GM12878 (cell line): Measurements from ENCODE around the gene UIMC1. TPM values are rescaled to one million over a fixed set of nuclear protein-coding genes. Genes with fewer than 3 reads are reported as not detected.

Experiments used
- ATAC-seq: fragments of 200-7000 bp; cut with Tn5 transposase; 3 replicates; pipeline ENCODE4 v1.9.1; 2020; ENCODE audit warnings: mild to moderate bottlenecking, moderate library complexity
- BruUV-seq: library from RNA; stranded (reverse); fragments of 400-500 nt; replicated peaks from 2 replicates; lab custom pipeline; 2021; lab: Mats Ljungman, UMichigan
- CTCF ChIA-PET: fragments of 300-600 bp; sonication (Branson Sonifier 250); formaldehyde crosslinking; extraction: SDS; loops from one replicate; lab custom pipeline; 2021; ENCODE audit warnings: inconsistent platforms; lab: Yijun Ruan, JAX
- POLR2A ChIA-PET: fragments of 350-600 bp; formaldehyde crosslinking; extraction: SDS; loops from one replicate; lab custom pipeline; 2021; ENCODE audit warnings: inconsistent platforms; lab: Charles Lee
- RAD21 ChIA-PET: fragments of 300-600 bp; sonication (Branson Sonifier 250); formaldehyde crosslinking; loops from one replicate; lab custom pipeline; 2023; ENCODE audit warnings: antibody characterized with exemption; ENCODE audit not compliant: unreplicated experiment; lab: Charles Lee
- SMC1A ChIA-PET: fragments of 300-600 bp; sonication (Branson Sonifier 250); formaldehyde crosslinking; loops from one replicate; lab custom pipeline; 2023; ENCODE audit not compliant: unreplicated experiment, uncharacterized antibody; lab: Charles Lee
- DNase-seq: peaks from one replicate; pipeline ENCODE4 v3.0.0-alpha.2; 2011; ENCODE audit warnings: low read depth, low spot score
- FAIRE-seq: peaks from 3 replicates; lab custom pipeline; 2011; peaks lifted over from hg19 to GRCh38; lab: Jason Lieb, UNC
- H2AFZ ChIP-seq: 2 replicates; pipeline ENCODE4 v1.6.0; 2011; ENCODE audit warnings: low read depth, low read length, control low read depth; ENCODE audit not compliant: control insufficient read depth
- H3K27ac ChIP-seq: 2 replicates; pipeline ENCODE4 v1.5.1; 2011; ENCODE audit warnings: control low read depth; ENCODE audit not compliant: control insufficient read depth, insufficient read depth
- H3K27me3 ChIP-seq, 2 experiments: replicated peaks in 1 of 2; 2 replicates each; pipeline versions ENCODE4 v1.6.0 to v1.6.1; 2011; ENCODE audit warnings: low read length in 1 of 2; ENCODE audit not compliant: control insufficient read depth in 2 of 2, insufficient read depth in 2 of 2
- H3K36me3 ChIP-seq, 2 experiments: 2 replicates each; pipeline ENCODE4 v1.5.1; 2011; ENCODE audit warnings: low read length in 1 of 2; ENCODE audit not compliant: control insufficient read depth in 2 of 2, insufficient read depth in 2 of 2
- H3K4me1 ChIP-seq: 2 replicates; pipeline ENCODE4 v1.6.1; 2011; ENCODE audit warnings: mild to moderate bottlenecking, low read length, moderate library complexity, mixed read lengths; ENCODE audit not compliant: control insufficient read depth, insufficient read depth
- H3K4me2 ChIP-seq: 2 replicates; pipeline ENCODE4 v1.6.0; 2011; ENCODE audit warnings: control low read depth; ENCODE audit not compliant: control insufficient read depth, insufficient read depth
- H3K4me3 ChIP-seq: fragments of 200-600 bp; sonication (generic); 2 replicates; pipeline ENCODE4 v1.5.1; 2016
- H3K79me2 ChIP-seq: 2 replicates; pipeline ENCODE4 v1.6.0; 2011; ENCODE audit warnings: low read length; ENCODE audit not compliant: control insufficient read depth, insufficient read depth
- H3K9ac ChIP-seq: 2 replicates; pipeline ENCODE4 v1.8.0; 2011; ENCODE audit warnings: low read length, control low read depth, mixed read lengths; ENCODE audit not compliant: control insufficient read depth, insufficient read depth
- H3K9me3 ChIP-seq: replicated peaks from 3 replicates; pipeline ENCODE4 v1.5.1; 2011; ENCODE audit warnings: mild to moderate bottlenecking, low read length; ENCODE audit not compliant: control insufficient read depth, insufficient read depth
- H4K20me1 ChIP-seq: 2 replicates; pipeline ENCODE4 v1.6.0; 2011; ENCODE audit not compliant: control insufficient read depth, insufficient read depth
- EP300 ChIP-seq, 2 experiments: fragments of 150-350 bp in 1 of 2; IDR thresholded peaks; 2 replicates each; pipeline ENCODE4 v1.6.1; 2011 to 2012; ENCODE audit warnings: low read depth in 2 of 2, low read length in 2 of 2, borderline replicate concordance in 1 of 2, improper control_type of control experiment in 1 of 2, inconsistent platforms in 1 of 2; ENCODE audit not compliant: control insufficient read depth in 1 of 2
- GABPA ChIP-seq: IDR thresholded peaks from 2 replicates; pipeline ENCODE4 v1.6.1; 2014; ENCODE audit warnings: antibody characterized with exemption, low read depth, mild to moderate bottlenecking, inconsistent platforms
- IKZF2 ChIP-seq, 2 experiments: fragments of 450-650 bp; IDR thresholded peaks; 2 replicates each; pipeline ENCODE4 v1.6.1; 2017; ENCODE audit warnings: mild to moderate bottlenecking in 2 of 2, moderate library complexity in 2 of 2
- MTA2 ChIP-seq: fragments of 450-650 bp; IDR thresholded peaks from 2 replicates; pipeline ENCODE4 v1.6.1; 2016; ENCODE audit warnings: low read depth, mild to moderate bottlenecking, moderate library complexity
- MTA3 ChIP-seq: IDR thresholded peaks from 2 replicates; pipeline ENCODE4 v1.6.1; 2012; ENCODE audit warnings: low read length, inconsistent platforms, borderline replicate concordance
- NFYB ChIP-seq: IDR thresholded peaks from 2 replicates; pipeline ENCODE4 v1.6.1; 2011; ENCODE audit warnings: low read depth, mild to moderate bottlenecking, low read length, improper control_type of control experiment, moderate library complexity; ENCODE audit not compliant: insufficient read depth
- PML ChIP-seq: IDR thresholded peaks from 2 replicates; pipeline ENCODE4 v1.6.1; 2012; ENCODE audit warnings: low read length, inconsistent platforms
- RUNX3 ChIP-seq: IDR thresholded peaks from 2 replicates; pipeline ENCODE4 v1.6.1; 2012; ENCODE audit warnings: low read length, inconsistent platforms
- SIX5 ChIP-seq: IDR thresholded peaks from 2 replicates; pipeline ENCODE4 v1.6.1; 2011; ENCODE audit warnings: mild to moderate bottlenecking, low read depth, low read length, moderate library complexity; ENCODE audit not compliant: severe bottlenecking
- TAF1 ChIP-seq: IDR thresholded peaks from 2 replicates; pipeline ENCODE4 v1.6.1; 2011; ENCODE audit warnings: mild to moderate bottlenecking, low read depth, low read length, borderline replicate concordance
- ZBTB33 ChIP-seq: fragments of 450-650 bp; IDR thresholded peaks from 2 replicates; pipeline ENCODE4 v1.6.1; 2017; ENCODE audit warnings: mild to moderate bottlenecking
- WGBS: methylation state at CpG from one replicate; pipeline ENCODE4 v1.1.6; 2016; ENCODE audit warnings: low lambda C conversion rate; ENCODE audit not compliant: insufficient replicate concordance, insufficient coverage; ENCODE audit errors: missing lambda C conversion rate; 5-methylcytosine and 5-hydroxymethylcytosine counted together
- in situ Hi-C: fragments of 300-500 bp; cut with MboI; formaldehyde crosslinking; loops from 9 replicates; pipeline ENCODE4 v1.14.3; 2018; ENCODE audit warnings: mixed read lengths
- intact Hi-C: fragments of 100-400 bp; cut with micrococcal nuclease; formaldehyde crosslinking; loops from one replicate; pipeline ENCODE4 v1.14.2; 2022; ENCODE audit not compliant: unreplicated experiment
- polyA plus RNA-seq, 11 experiments: library from polyadenylated mRNA; depleted of rRNA in 4 of 11; unstranded in 6 of 11; stranded (reverse) in 5 of 11; fragments of >200 nt; fragmentation: Nextera tagmentation in 4 of 11; fragmentation: Illumina TruSeq in 1 of 11; extraction: Ambion mirVana in 4 of 11; extraction: Trizol in 1 of 11; gene quantifications; 1 replicate in 1 of 11; 2 replicates in 10 of 11; pipeline versions ENCODE4 v1.2.1 to v1.2.3, GENCODE V29; 2011 to 2016; ENCODE audit warnings: inconsistent platforms in 2 of 11, missing spikeins in 2 of 11, low read depth in 1 of 11
- total RNA-seq, 4 experiments: library from RNA; depleted of rRNA in 3 of 4; stranded (reverse); fragments of >200 nt in 3 of 4; fragmentation: Illumina TruSeq in 1 of 4; extraction: Trizol in 1 of 4; gene quantifications; 2 replicates each; pipeline versions ENCODE4 v1.2.1 to v1.2.3, GENCODE V29; 2013 to 2021
- TF ChIP-seq, protein P1 (sequence below): IDR thresholded peaks from 2 replicates; pipeline ENCODE4 v1.6.1; 2011; ENCODE audit warnings: borderline replicate concordance, low read depth, mild to moderate bottlenecking, moderate library complexity, mixed read lengths, low read length; ENCODE audit not compliant: insufficient read depth; ENCODE audit errors: extremely low read length
- TF ChIP-seq, protein P2 (sequence below): fragments of 450-650 bp; IDR thresholded peaks from 2 replicates; pipeline ENCODE4 v1.6.1; 2017; ENCODE audit warnings: mild to moderate bottlenecking, low read depth, inconsistent platforms; ENCODE audit not compliant: poor library complexity, severe bottlenecking
- TF ChIP-seq, protein P3 (sequence below): fragments of 450-650 bp; IDR thresholded peaks from 2 replicates; pipeline ENCODE4 v1.6.1; 2017; ENCODE audit warnings: low read depth, mild to moderate bottlenecking, moderate library complexity

Gene UIMC1
- total and polyA plus RNA-seq, 10 of the 15 experiments (the other 5 are each of a cell fraction or from before 2014, with no cell fraction given) = 16.2 to 51.4 (median 32.7) TPM

GRCh38 chr5:176879663-176880361, 126.8 kb downstream of the UIMC1 start:
- WGBS = 44% methylated on average over 20 of the region's 23 CpGs

More at GRCh38 chr5:176879663-176880361, 126.8 kb downstream of the UIMC1 start:
- FAIRE-seq = no peak
- ATAC-seq = no peak
- RAD21 ChIA-PET = no interaction called here
- H3K4me2 ChIP-seq = no peak overlapping the region
- no peaks in the 10 kb centered on the region for H4K20me1 ChIP-seq
- H3K27ac ChIP-seq = no peak overlapping the region
- BruUV-seq = no TSS peak
- SMC1A ChIA-PET = no interaction called here
- H3K9me3 ChIP-seq = no peaks in the 10 kb centered on the region; the same call in 2 of the 3 replicates
- CTCF ChIA-PET = interaction anchor here (0.7 kb wide), 1 partner anchor 31 kb away, joined by 4 read pairs; no protein-coding TSS in a partner anchor
- H3K9ac ChIP-seq = no peak overlapping the region
- DNase-seq = no peak
- TF ChIP-seq GABPA (no peak), ZBTB33 (no peak), EP300 (IDR thresholded peaks at IDR 0.05; ENCODE audit: borderline replicate concordance in 1 of 2, control insufficient read depth in 1 of 2, low read depth in 2 of 2, low read length in 2 of 2) (no peak), MTA2 (no peak), RUNX3 (no peak), SIX5 (no peak), PML (no peak), NFYB (no peak), MTA3 (no peak), TAF1 (no peak), IKZF2 (IDR thresholded peaks at IDR 0.05) (no peak)
- TF ChIP-seq, protein P1, sequence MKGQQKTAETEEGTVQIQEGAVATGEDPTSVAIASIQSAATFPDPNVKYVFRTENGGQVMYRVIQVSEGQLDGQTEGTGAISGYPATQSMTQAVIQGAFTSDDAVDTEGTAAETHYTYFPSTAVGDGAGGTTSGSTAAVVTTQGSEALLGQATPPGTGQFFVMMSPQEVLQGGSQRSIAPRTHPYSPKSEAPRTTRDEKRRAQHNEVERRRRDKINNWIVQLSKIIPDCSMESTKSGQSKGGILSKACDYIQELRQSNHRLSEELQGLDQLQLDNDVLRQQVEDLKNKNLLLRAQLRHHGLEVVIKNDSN = no peak
- TF ChIP-seq, protein P2, sequence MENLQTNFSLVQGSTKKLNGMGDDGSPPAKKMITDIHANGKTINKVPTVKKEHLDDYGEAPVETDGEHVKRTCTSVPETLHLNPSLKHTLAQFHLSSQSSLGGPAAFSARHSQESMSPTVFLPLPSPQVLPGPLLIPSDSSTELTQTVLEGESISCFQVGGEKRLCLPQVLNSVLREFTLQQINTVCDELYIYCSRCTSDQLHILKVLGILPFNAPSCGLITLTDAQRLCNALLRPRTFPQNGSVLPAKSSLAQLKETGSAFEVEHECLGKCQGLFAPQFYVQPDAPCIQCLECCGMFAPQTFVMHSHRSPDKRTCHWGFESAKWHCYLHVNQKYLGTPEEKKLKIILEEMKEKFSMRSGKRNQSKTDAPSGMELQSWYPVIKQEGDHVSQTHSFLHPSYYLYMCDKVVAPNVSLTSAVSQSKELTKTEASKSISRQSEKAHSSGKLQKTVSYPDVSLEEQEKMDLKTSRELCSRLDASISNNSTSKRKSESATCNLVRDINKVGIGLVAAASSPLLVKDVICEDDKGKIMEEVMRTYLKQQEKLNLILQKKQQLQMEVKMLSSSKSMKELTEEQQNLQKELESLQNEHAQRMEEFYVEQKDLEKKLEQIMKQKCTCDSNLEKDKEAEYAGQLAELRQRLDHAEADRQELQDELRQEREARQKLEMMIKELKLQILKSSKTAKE = no peak
- TF ChIP-seq, protein P3, sequence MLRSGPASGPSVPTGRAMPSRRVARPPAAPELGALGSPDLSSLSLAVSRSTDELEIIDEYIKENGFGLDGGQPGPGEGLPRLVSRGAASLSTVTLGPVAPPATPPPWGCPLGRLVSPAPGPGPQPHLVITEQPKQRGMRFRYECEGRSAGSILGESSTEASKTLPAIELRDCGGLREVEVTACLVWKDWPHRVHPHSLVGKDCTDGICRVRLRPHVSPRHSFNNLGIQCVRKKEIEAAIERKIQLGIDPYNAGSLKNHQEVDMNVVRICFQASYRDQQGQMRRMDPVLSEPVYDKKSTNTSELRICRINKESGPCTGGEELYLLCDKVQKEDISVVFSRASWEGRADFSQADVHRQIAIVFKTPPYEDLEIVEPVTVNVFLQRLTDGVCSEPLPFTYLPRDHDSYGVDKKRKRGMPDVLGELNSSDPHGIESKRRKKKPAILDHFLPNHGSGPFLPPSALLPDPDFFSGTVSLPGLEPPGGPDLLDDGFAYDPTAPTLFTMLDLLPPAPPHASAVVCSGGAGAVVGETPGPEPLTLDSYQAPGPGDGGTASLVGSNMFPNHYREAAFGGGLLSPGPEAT = no peak
- TF ChIP-seq, all 136 proteins: peak for 0
- intact Hi-C loops (no loop called here), in situ Hi-C loops (no loop called here)
- Histone ChIP-seq H3K36me3 (no peaks in the 10 kb centered on the region), H3K27me3 (peaks cover 0 to 4% of the 10 kb centered on the region in 2 experiments; a peak in 3 of 4 replicates), H2AFZ (no peak overlapping the region), H3K4me3 (no peak overlapping the region), H3K79me2 (no peaks in the 10 kb centered on the region), H3K4me1 (no peaks in the 10 kb centered on the region)
- POLR2A ChIA-PET = no interaction called here
